ENCODE measurements around the gene ANXA6. TPM values are rescaled to one million over a fixed set of nuclear protein-coding genes. Genes with fewer than 3 reads are reported as not detected.

ANXA6 gene
- total and polyA plus RNA-seq, 2 of the 4 experiments (the other 2 are of a cell fraction) = 355 to 610 TPM

GRCh38 chr5:151174612-151175101 is 17.1 kb upstream of the ANXA6 start:
- Histone ChIP-seq H2BK20ac (ENCODE audit: low read depth, low read length) (no peak overlapping the region), H3K56ac (ENCODE audit: extremely low read depth, insufficient read depth, low read length) (no peak overlapping the region), H3K4ac (ENCODE audit: low read depth, low read length) (no peak overlapping the region), H3K36me3 (ENCODE audit: control insufficient read depth, insufficient read depth, low read length) (no peaks in the 10 kb centered on the region), H2BK120ac (ENCODE audit: low read depth, low read length) (no peak overlapping the region), H3K14ac (replicated peaks; ENCODE audit: low read depth, low read length) (no peak overlapping the region), H3K18ac (ENCODE audit: low read depth, low read length) (no peak overlapping the region), H3K4me1 (ENCODE audit: control insufficient read depth, insufficient read depth, low read length) (no peaks in the 10 kb centered on the region), H3K9me3 (ENCODE audit: control insufficient read depth, insufficient read depth, low read length) (no peaks in the 10 kb centered on the region), H2AK9ac (replicated peaks; ENCODE audit: low read depth, low read length, poor library complexity) (peak overlapping the region; percentile 65), H3K79me1 (ENCODE audit: low read depth in 1 of 2, low read length in 2 of 2) (no peaks in the 10 kb centered on the region), H3K4me3 (ENCODE audit: insufficient read depth, low read depth, low read length) (peak overlapping the region; percentile 23; the same call in 1 of the 2 replicates), H4K8ac (ENCODE audit: low read depth in 2 of 2, low read length in 2 of 2) (no peak overlapping the region), H2BK5ac (ENCODE audit: low read depth, low read length, poor library complexity, severe bottlenecking) (no peak overlapping the region), H2AK5ac (ENCODE audit: low read depth, low read length) (no peak overlapping the region), H3K9ac (ENCODE audit: low read depth, low read length) (no peak overlapping the region), H3K23ac (ENCODE audit: low read depth, low read length) (no peak overlapping the region), H3K4me2 (ENCODE audit: low read depth, low read length) (peak overlapping the region; percentile 73), H4K5ac (ENCODE audit: low read depth, low read length) (no peak overlapping the region), H4K91ac (ENCODE audit: insufficient read depth, low read depth, low read length) (no peak overlapping the region), H2AFZ (replicated peaks; ENCODE audit: low read length, poor library complexity) (peak overlapping the region; percentile 39), H3K27ac (ENCODE audit: insufficient read depth, low read length) (no peak overlapping the region), H3K27me3 (ENCODE audit: control insufficient read depth, insufficient read depth, low read length) (peaks cover 21% of the 10 kb centered on the region), H2BK15ac (ENCODE audit: low read depth, low read length) (no peak overlapping the region), H4K20me1 (ENCODE audit: insufficient read depth, low read length) (no peaks in the 10 kb centered on the region), H3K9me1 (ENCODE audit: insufficient read depth, low read length) (no peaks in the 10 kb centered on the region)
- dilution Hi-C loops (cut with HindIII; ENCODE audit: low sequenced_read_pairs, unreplicated experiment) = no loop called here
- TF ChIP-seq CEBPB (IDR thresholded peaks at IDR 0.05; ENCODE audit: low read depth, low read length) = no peak
- TF ChIP-seq NFE2L2 (IDR thresholded peaks at IDR 0.05; ENCODE audit: low read depth, low read length) = no peak
- TF ChIP-seq CHD1 (IDR thresholded peaks at IDR 0.05; ENCODE audit: low read depth, low read length) = no peak
- TF ChIP-seq SMC3 (IDR thresholded peaks at IDR 0.05; ENCODE audit: low read depth, low read length) = no peak
- TF ChIP-seq MAFK (IDR thresholded peaks at IDR 0.05; ENCODE audit: low read depth, low read length) = no peak
- TF ChIP-seq MXI1 (IDR thresholded peaks at IDR 0.05; ENCODE audit: borderline replicate concordance, low read depth, low read length) = no peak
- TF ChIP-seq BHLHE40 (IDR thresholded peaks at IDR 0.05; ENCODE audit: low read depth, low read length) = no peak
- no peak for TF ChIP-seq ELK1 (IDR thresholded peaks at IDR 0.05; ENCODE audit: borderline replicate concordance, low read depth, low read length)
- no peak for TF ChIP-seq POLR2A (IDR thresholded peaks at IDR 0.05; ENCODE audit: low read depth, low read length)
- TF ChIP-seq FOS (IDR thresholded peaks at IDR 0.05; ENCODE audit: low read depth, low read length) = no peak
- DNase-seq (no peak), ATAC-seq (ENCODE audit: low read depth) (peak; percentile 82)
- intact Hi-C loops (cut with micrococcal nuclease) = no loop called here
- ChIA-PET POLR2A (ENCODE audit: unreplicated experiment) (no interaction called here), CTCF (no interaction called here)
- in situ Hi-C loops (cut with MboI; ENCODE audit: low sequenced_read_pairs) = no loop called here
- WGBS, 2 experiments (ENCODE audit: extremely low coverage in 2 of 2, insufficient read length in 1 of 2) = 0% methylated on average over 2 of the region's 15 CpGs; no CpG with 5 or more reads in 1 of the 2 experiments
- no TSS peak for BruUV-seq (replicated peaks)

Measured in IMR-90 (cell line).